ENCODE measurements around the gene C11orf52. TPM values are rescaled to one million over a fixed set of nuclear protein-coding genes. Genes with fewer than 3 reads are reported as not detected.
"Not testable (repeated sequence)": the region's sequence is repeated elsewhere in the genome, so short reads cannot be mapped to it uniquely, and the experiment has no call there.

Gene C11orf52
- polyA plus RNA-seq, 4 donors: 10.3 to 33.5 (median 24.9) TPM

GRCh38 chr11:111925953-111926352 is 7.2 kb downstream of the C11orf52 start:
- H3K9me3 ChIP-seq (ENCODE audit: control insufficient read depth in 2 of 2, insufficient read depth in 1 of 2, low read depth in 1 of 2, low read length in 1 of 2): no peaks in the 10 kb centered on the region
- 95 to 98% (median 97%) methylated on average over 16 of the region's 16 CpGs for WGBS, 3 donors
- DNase-seq (no peak), FAIRE-seq (no peak)
- no peak overlapping the region for H3K4me3 ChIP-seq (ENCODE audit: low read depth in 1 of 3, low read length in 3 of 3)
- H3K27me3 ChIP-seq (ENCODE audit: control insufficient read depth in 3 of 3, insufficient read depth in 3 of 3, low read length in 3 of 3): no peaks in the 10 kb centered on the region
- peak overlapping the region; percentile 82 to 96 (median 87) for H3K27ac ChIP-seq (ENCODE audit: low read depth in 1 of 3, low read length in 2 of 3)
- H3K4me1 ChIP-seq (ENCODE audit: control insufficient read depth in 3 of 3, insufficient read depth in 2 of 3, low read depth in 1 of 3, low read length in 2 of 3): peaks cover 3 to 17% (median 7%) of the 10 kb centered on the region in 3 donors
- peaks cover 0 to 9% (median 0%) of the 10 kb centered on the region in 3 donors for H3K36me3 ChIP-seq (ENCODE audit: control insufficient read depth in 3 of 3, insufficient read depth in 2 of 3, low read depth in 1 of 3, low read length in 3 of 3)

DNA sequence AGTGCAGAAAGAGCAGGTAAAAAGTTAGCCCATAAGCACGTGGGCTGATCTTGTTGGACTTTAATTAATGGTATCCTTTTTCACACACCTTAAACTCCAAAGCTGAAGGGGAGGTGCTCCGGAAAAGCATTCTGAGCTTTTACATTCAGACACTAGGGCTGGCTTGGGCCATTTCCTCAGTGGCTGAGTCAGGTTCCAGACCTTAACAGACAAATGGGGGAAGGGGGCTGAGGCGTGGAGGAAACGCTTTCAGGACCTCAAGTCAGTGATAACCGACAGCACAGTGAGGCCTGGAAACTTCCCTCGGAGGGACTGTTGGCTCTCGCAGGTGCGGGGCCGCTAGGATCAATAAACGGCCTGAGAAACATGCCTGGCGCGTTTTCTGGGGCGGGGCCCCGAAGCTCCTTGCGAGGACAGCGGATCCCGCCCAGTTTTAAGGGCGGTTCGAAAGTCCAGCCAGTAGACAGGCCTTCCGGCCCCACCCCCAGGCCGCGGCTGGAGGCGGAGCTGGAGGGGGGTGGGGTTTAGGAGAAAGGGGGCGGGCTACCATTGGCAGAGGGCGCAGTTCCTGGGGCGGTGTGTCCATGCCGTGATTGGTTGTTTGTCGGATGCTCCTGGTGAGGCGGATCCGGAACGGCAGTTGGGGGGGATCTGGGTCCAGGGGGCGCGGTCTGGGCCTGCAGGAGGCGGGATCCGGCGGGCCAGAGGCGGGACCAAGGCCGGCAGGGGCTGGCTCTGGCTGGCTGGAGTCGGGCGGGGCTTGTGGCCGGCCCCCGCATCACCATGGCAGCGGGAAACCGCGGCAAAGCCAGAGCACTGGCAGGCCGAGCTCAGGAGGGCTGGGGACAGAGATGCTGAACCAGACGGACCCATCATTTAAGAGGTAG is 8.0 kb downstream of the C11orf52 start:
- peaks cover 3 to 17% (median 7%) of the 10 kb centered on the region in 3 donors for H3K4me1 ChIP-seq (ENCODE audit: control insufficient read depth in 3 of 3, insufficient read depth in 2 of 3, low read depth in 1 of 3, low read length in 2 of 3)
- DNase-seq: peak; percentile 98 to 99
- no peaks in the 10 kb centered on the region for H3K27me3 ChIP-seq (ENCODE audit: control insufficient read depth in 3 of 3, insufficient read depth in 3 of 3, low read length in 3 of 3)
- FAIRE-seq: no peak
- H3K4me3 ChIP-seq (ENCODE audit: low read depth in 1 of 3, low read length in 3 of 3): peak overlapping the region in 2 of 3 donors; percentile 34 to 50
- H3K9me3 ChIP-seq (ENCODE audit: control insufficient read depth in 2 of 2, insufficient read depth in 1 of 2, low read depth in 1 of 2, low read length in 1 of 2): no peaks in the 10 kb centered on the region
- WGBS, 3 donors: 0 to 1% (median 1%) methylated on average over 47 of the region's 47 CpGs
- H3K36me3 ChIP-seq (ENCODE audit: control insufficient read depth in 3 of 3, insufficient read depth in 2 of 3, low read depth in 1 of 3, low read length in 3 of 3): peaks cover 0 to 9% (median 0%) of the 10 kb centered on the region in 3 donors
- peak overlapping the region; percentile 82 to 96 (median 87) for H3K27ac ChIP-seq (ENCODE audit: low read depth in 1 of 3, low read length in 2 of 3)

DNA sequence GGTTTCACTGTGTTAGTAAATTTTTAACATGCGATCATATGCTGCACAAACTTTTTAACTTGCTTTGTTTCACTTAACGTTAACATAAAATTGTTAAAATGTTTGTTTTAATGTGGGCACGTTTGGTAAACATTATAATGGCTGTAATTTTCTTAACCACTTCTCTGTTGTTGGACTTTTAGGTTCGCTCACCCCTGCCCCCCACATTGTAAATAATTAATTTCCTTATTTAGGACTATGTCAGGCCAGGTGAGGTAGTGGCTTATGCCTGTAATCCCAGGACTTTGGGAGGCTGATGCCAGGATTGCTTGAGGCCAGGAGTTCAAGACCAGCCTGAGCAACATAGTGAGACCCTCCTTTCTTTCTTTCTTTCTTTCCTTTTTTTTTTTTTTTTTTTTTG is 11.8 kb downstream of the C11orf52 start:
- DNase-seq (no peak), FAIRE-seq (no peak)
- Histone ChIP-seq H3K9me3 (ENCODE audit: control insufficient read depth in 2 of 2, insufficient read depth in 1 of 2, low read depth in 1 of 2, low read length in 1 of 2) (no peaks in the 10 kb centered on the region), H3K36me3 (ENCODE audit: control insufficient read depth in 3 of 3, insufficient read depth in 2 of 3, low read depth in 1 of 3, low read length in 3 of 3) (peaks cover 0 to 8% (median 0%) of the 10 kb centered on the region in 3 donors), H3K4me3 (ENCODE audit: low read depth in 1 of 3, low read length in 3 of 3) (no peak overlapping the region), H3K27me3 (ENCODE audit: control insufficient read depth in 3 of 3, insufficient read depth in 3 of 3, low read length in 3 of 3) (no peaks in the 10 kb centered on the region), H3K4me1 (ENCODE audit: control insufficient read depth in 3 of 3, insufficient read depth in 2 of 3, low read depth in 1 of 3, low read length in 2 of 3) (peaks cover 3 to 16% (median 7%) of the 10 kb centered on the region in 3 donors), H3K27ac (ENCODE audit: low read depth in 1 of 3, low read length in 2 of 3) (no peak overlapping the region)
- 25 to 55% (median 38%) methylated on average over 4 of the region's 4 CpGs for WGBS, 3 donors

- DNase-seq (no peak), FAIRE-seq (no peak)
- Histone ChIP-seq H3K9me3 (ENCODE audit: control insufficient read depth in 2 of 2, insufficient read depth in 1 of 2, low read depth in 1 of 2, low read length in 1 of 2) (no peaks in the 10 kb centered on the region), H3K4me3 (ENCODE audit: low read depth in 1 of 3, low read length in 3 of 3) (no peak overlapping the region), H3K27me3 (ENCODE audit: control insufficient read depth in 3 of 3, insufficient read depth in 3 of 3, low read length in 3 of 3) (no peaks in the 10 kb centered on the region), H3K36me3 (ENCODE audit: control insufficient read depth in 3 of 3, insufficient read depth in 2 of 3, low read depth in 1 of 3, low read length in 3 of 3) (no peaks in the 10 kb centered on the region), H3K27ac (ENCODE audit: low read depth in 1 of 3, low read length in 2 of 3) (no peak overlapping the region), H3K4me1 (ENCODE audit: control insufficient read depth in 3 of 3, insufficient read depth in 2 of 3, low read depth in 1 of 3, low read length in 2 of 3) (peaks cover 0 to 13% (median 0%) of the 10 kb centered on the region in 3 donors)
- 71 to 82% (median 78%) methylated on average over 2 of the region's 2 CpGs for WGBS, 3 donors
These were observed 13.9 kb downstream of the C11orf52 start for GRCh38 chr11:111932611-111932950.

GRCh38 chr11:111933176-111933575 is 14.5 kb downstream of the C11orf52 start:
- not testable (repeated sequence) for H3K9me3 ChIP-seq (ENCODE audit: control insufficient read depth in 2 of 2, insufficient read depth in 1 of 2, low read depth in 1 of 2, low read length in 1 of 2); H3K4me3 ChIP-seq (ENCODE audit: low read depth in 1 of 3, low read length in 3 of 3); DNase-seq; FAIRE-seq; H3K36me3 ChIP-seq (ENCODE audit: control insufficient read depth in 3 of 3, insufficient read depth in 2 of 3, low read depth in 1 of 3, low read length in 3 of 3); H3K27ac ChIP-seq (ENCODE audit: low read depth in 1 of 3, low read length in 2 of 3); H3K27me3 ChIP-seq (ENCODE audit: control insufficient read depth in 3 of 3, insufficient read depth in 3 of 3, low read length in 3 of 3)
- 94 to 96% (median 95%) methylated on average over 14 of the region's 14 CpGs for WGBS, 3 donors
- peaks cover 0 to 13% (median 0%) of the 10 kb centered on the region in 3 donors for H3K4me1 ChIP-seq (ENCODE audit: control insufficient read depth in 3 of 3, insufficient read depth in 2 of 3, low read depth in 1 of 3, low read length in 2 of 3)

- 55 to 74% (median 73%) methylated on average over 1 of the region's 1 CpG for WGBS, 3 donors
- Histone ChIP-seq H3K9me3 (ENCODE audit: control insufficient read depth in 2 of 2, insufficient read depth in 1 of 2, low read depth in 1 of 2, low read length in 1 of 2) (no peaks in the 10 kb centered on the region), H3K4me1 (ENCODE audit: control insufficient read depth in 3 of 3, insufficient read depth in 2 of 3, low read depth in 1 of 3, low read length in 2 of 3) (peaks cover 0 to 13% (median 0%) of the 10 kb centered on the region in 3 donors), H3K27me3 (ENCODE audit: control insufficient read depth in 3 of 3, insufficient read depth in 3 of 3, low read length in 3 of 3) (no peaks in the 10 kb centered on the region), H3K36me3 (ENCODE audit: control insufficient read depth in 3 of 3, insufficient read depth in 2 of 3, low read depth in 1 of 3, low read length in 3 of 3) (no peaks in the 10 kb centered on the region), H3K4me3 (ENCODE audit: low read depth in 1 of 3, low read length in 3 of 3) (no peak overlapping the region), H3K27ac (ENCODE audit: low read depth in 1 of 3, low read length in 2 of 3) (no peak overlapping the region)
- no peak for FAIRE-seq
- DNase-seq: peak in 1 of 2 donors; percentile 46
These were observed 15.2 kb downstream of the C11orf52 start for GRCh38 chr11:111933872-111934271.

- Histone ChIP-seq H3K27me3 (ENCODE audit: control insufficient read depth in 3 of 3, insufficient read depth in 3 of 3, low read length in 3 of 3) (no peaks in the 10 kb centered on the region), H3K36me3 (ENCODE audit: control insufficient read depth in 3 of 3, insufficient read depth in 2 of 3, low read depth in 1 of 3, low read length in 3 of 3) (no peaks in the 10 kb centered on the region), H3K4me1 (ENCODE audit: control insufficient read depth in 3 of 3, insufficient read depth in 2 of 3, low read depth in 1 of 3, low read length in 2 of 3) (peaks cover 0 to 13% (median 0%) of the 10 kb centered on the region in 3 donors), H3K9me3 (ENCODE audit: control insufficient read depth in 2 of 2, insufficient read depth in 1 of 2, low read depth in 1 of 2, low read length in 1 of 2) (no peaks in the 10 kb centered on the region), H3K27ac (ENCODE audit: low read depth in 1 of 3, low read length in 2 of 3) (no peak overlapping the region), H3K4me3 (ENCODE audit: low read depth in 1 of 3, low read length in 3 of 3) (no peak overlapping the region)
- WGBS, 3 donors: 86 to 92% (median 88%) methylated on average over 1 of the region's 1 CpG
- FAIRE-seq: no peak
- no peak for DNase-seq
These were observed 15.6 kb downstream of the C11orf52 start for GRCh38 chr11:111934306-111934705.

GRCh38 chr11:111935317-111936039 is 16.8 kb downstream of the C11orf52 start:
- Histone ChIP-seq H3K27me3 (ENCODE audit: control insufficient read depth in 3 of 3, insufficient read depth in 3 of 3, low read length in 3 of 3) (no peaks in the 10 kb centered on the region), H3K36me3 (ENCODE audit: control insufficient read depth in 3 of 3, insufficient read depth in 2 of 3, low read depth in 1 of 3, low read length in 3 of 3) (no peaks in the 10 kb centered on the region), H3K9me3 (ENCODE audit: control insufficient read depth in 2 of 2, insufficient read depth in 1 of 2, low read depth in 1 of 2, low read length in 1 of 2) (no peaks in the 10 kb centered on the region), H3K4me3 (ENCODE audit: low read depth in 1 of 3, low read length in 3 of 3) (no peak overlapping the region), H3K27ac (ENCODE audit: low read depth in 1 of 3, low read length in 2 of 3) (peak overlapping the region in 1 of 3 donors; percentile 12), H3K4me1 (ENCODE audit: control insufficient read depth in 3 of 3, insufficient read depth in 2 of 3, low read depth in 1 of 3, low read length in 2 of 3) (peaks cover 0 to 13% (median 0%) of the 10 kb centered on the region in 3 donors)
- WGBS, 3 donors: 57 to 68% (median 59%) methylated on average over 4 of the region's 4 CpGs
- FAIRE-seq: no peak
- no peak for DNase-seq
